Activated naive CD8-positive, alpha-beta T cell (primary cell): Measurements from ENCODE around the gene TMEM139.

Source experiments
- H3K27ac Mint-ChIP-seq: one replicate; pipeline ENCODE4 v1.8.0; 2021; ENCODE audit warnings: mixed read lengths
- H3K27me3 Mint-ChIP-seq: one replicate; pipeline ENCODE4 v1.8.0; 2021; ENCODE audit warnings: mixed read lengths
- H3K36me3 Mint-ChIP-seq: one replicate; pipeline ENCODE4 v1.8.0; 2021; ENCODE audit warnings: mixed read lengths
- H3K4me1 Mint-ChIP-seq: one replicate; pipeline ENCODE4 v1.8.0; 2021; ENCODE audit warnings: low read depth, mixed read lengths
- H3K4me3 Mint-ChIP-seq: one replicate; pipeline ENCODE4 v1.8.0; 2021; ENCODE audit warnings: mild to moderate bottlenecking, mixed read lengths
- H3K9me3 Mint-ChIP-seq: one replicate; pipeline ENCODE4 v1.8.0; 2021; ENCODE audit warnings: low read depth, mixed read lengths

Gene TMEM139

GRCh38 chr7:143284591-143285469, at the start of gene TMEM139:
TSS of gene TMEM139 (plus strand) at chr7:143284958. CDS start at chr7:143285958, 1,000 bp downstream.
- H3K9me3 Mint-ChIP-seq: no peaks in the 10 kb centered on the region
- H3K4me1 Mint-ChIP-seq: peaks cover 52% of the 10 kb centered on the region
- no peak within 1 kb of the TSS for H3K4me3 Mint-ChIP-seq
- H3K36me3 Mint-ChIP-seq: no peaks in the 10 kb centered on the region
- no peak within 1 kb of the TSS for H3K27ac Mint-ChIP-seq
- H3K27me3 Mint-ChIP-seq: no peaks in the 10 kb centered on the region

- H3K36me3 Mint-ChIP-seq: peaks cover 15% of the 10 kb centered on the region
- peaks cover 16% of the 10 kb centered on the region for H3K9me3 Mint-ChIP-seq
- no peak overlapping the region for H3K4me3 Mint-ChIP-seq
- H3K4me1 Mint-ChIP-seq: no peaks in the 10 kb centered on the region
- no peak overlapping the region for H3K27ac Mint-ChIP-seq
- H3K27me3 Mint-ChIP-seq: peaks cover 3% of the 10 kb centered on the region
Observed at GRCh38 chr7:143235561-143235960, 49.2 kb upstream of the TMEM139 start.

GRCh38 chr7:143236408-143236990, 48.3 kb upstream of the TMEM139 start:
- peaks cover 15% of the 10 kb centered on the region for H3K36me3 Mint-ChIP-seq
- no peak overlapping the region for H3K4me3 Mint-ChIP-seq
- H3K27ac Mint-ChIP-seq: no peak overlapping the region
- peaks cover 5% of the 10 kb centered on the region for H3K4me1 Mint-ChIP-seq
- peaks cover 16% of the 10 kb centered on the region for H3K9me3 Mint-ChIP-seq
- peaks cover 3% of the 10 kb centered on the region for H3K27me3 Mint-ChIP-seq

- peaks cover 16% of the 10 kb centered on the region for H3K9me3 Mint-ChIP-seq
- no peak overlapping the region for H3K4me3 Mint-ChIP-seq
- H3K27ac Mint-ChIP-seq: no peak overlapping the region
- peaks cover 3% of the 10 kb centered on the region for H3K27me3 Mint-ChIP-seq
- H3K4me1 Mint-ChIP-seq: peaks cover 5% of the 10 kb centered on the region
- H3K36me3 Mint-ChIP-seq: peaks cover 15% of the 10 kb centered on the region
Observed at GRCh38 chr7:143237366-143237765, 47.4 kb upstream of the TMEM139 start.

- Mint-ChIP-seq H3K9me3 (peaks cover 16% of the 10 kb centered on the region), H3K27me3 (peaks cover 3% of the 10 kb centered on the region), H3K4me3 (no peak overlapping the region), H3K4me1 (peaks cover 5% of the 10 kb centered on the region), H3K27ac (no peak overlapping the region), H3K36me3 (peaks cover 15% of the 10 kb centered on the region)
Observed at GRCh38 chr7:143238289-143238980, 46.3 kb upstream of the TMEM139 start.

GRCh38 chr7:143239813-143240212, 44.9 kb upstream of the TMEM139 start:
- Mint-ChIP-seq H3K27ac (no peak overlapping the region), H3K4me3 (no peak overlapping the region), H3K4me1 (peaks cover 17% of the 10 kb centered on the region), H3K27me3 (peaks cover 3% of the 10 kb centered on the region), H3K36me3 (peaks cover 15% of the 10 kb centered on the region), H3K9me3 (peaks cover 16% of the 10 kb centered on the region)

- H3K4me1 Mint-ChIP-seq: peaks cover 23% of the 10 kb centered on the region
- H3K27ac Mint-ChIP-seq: no peak overlapping the region
- peaks cover 3% of the 10 kb centered on the region for H3K27me3 Mint-ChIP-seq
- no peak overlapping the region for H3K4me3 Mint-ChIP-seq
- peaks cover 16% of the 10 kb centered on the region for H3K9me3 Mint-ChIP-seq
- peaks cover 12% of the 10 kb centered on the region for H3K36me3 Mint-ChIP-seq
Observed at GRCh38 chr7:143240291-143241168, 44.2 kb upstream of the TMEM139 start.

- Mint-ChIP-seq H3K4me3 (no peak overlapping the region), H3K36me3 (no peaks in the 10 kb centered on the region), H3K4me1 (peaks cover 41% of the 10 kb centered on the region), H3K27ac (no peak overlapping the region), H3K27me3 (no peaks in the 10 kb centered on the region), H3K9me3 (peaks cover 2% of the 10 kb centered on the region)
Observed at GRCh38 chr7:143242306-143242705, 42.5 kb upstream of the TMEM139 start.

- Mint-ChIP-seq H3K27me3 (no peaks in the 10 kb centered on the region), H3K36me3 (no peaks in the 10 kb centered on the region), H3K4me1 (peaks cover 47% of the 10 kb centered on the region), H3K27ac (no peak overlapping the region), H3K4me3 (no peak overlapping the region), H3K9me3 (no peaks in the 10 kb centered on the region)
Observed at GRCh38 chr7:143243111-143243510, 41.6 kb upstream of the TMEM139 start.

- peak overlapping the region; percentile 25 for H3K27ac Mint-ChIP-seq
- no peaks in the 10 kb centered on the region for H3K27me3 Mint-ChIP-seq
- H3K4me1 Mint-ChIP-seq: peaks cover 51% of the 10 kb centered on the region
- H3K4me3 Mint-ChIP-seq: no peak overlapping the region
- peaks cover 2% of the 10 kb centered on the region for H3K36me3 Mint-ChIP-seq
- no peaks in the 10 kb centered on the region for H3K9me3 Mint-ChIP-seq
Observed at GRCh38 chr7:143243614-143244013, 41.1 kb upstream of the TMEM139 start.

GRCh38 chr7:143244321-143244720, 40.4 kb upstream of the TMEM139 start:
- Mint-ChIP-seq H3K27me3 (no peaks in the 10 kb centered on the region), H3K4me3 (peak overlapping the region; percentile 30), H3K4me1 (peaks cover 58% of the 10 kb centered on the region), H3K36me3 (peaks cover 4% of the 10 kb centered on the region), H3K9me3 (no peaks in the 10 kb centered on the region), H3K27ac (peak overlapping the region; percentile 30)

GRCh38 chr7:143245123-143245522, 39.6 kb upstream of the TMEM139 start:
- H3K4me1 Mint-ChIP-seq: peaks cover 65% of the 10 kb centered on the region
- H3K27me3 Mint-ChIP-seq: no peaks in the 10 kb centered on the region
- H3K9me3 Mint-ChIP-seq: peaks cover 5% of the 10 kb centered on the region
- H3K36me3 Mint-ChIP-seq: peaks cover 4% of the 10 kb centered on the region
- H3K27ac Mint-ChIP-seq: peak overlapping the region; percentile 81
- peak overlapping the region; percentile 48 for H3K4me3 Mint-ChIP-seq

GRCh38 chr7:143247372-143247771, 37.4 kb upstream of the TMEM139 start:
- Mint-ChIP-seq H3K4me1 (peaks cover 82% of the 10 kb centered on the region), H3K36me3 (peaks cover 8% of the 10 kb centered on the region), H3K27ac (peak overlapping the region; percentile 80), H3K9me3 (peaks cover 5% of the 10 kb centered on the region), H3K4me3 (no peak overlapping the region), H3K27me3 (no peaks in the 10 kb centered on the region)

- peaks cover 86% of the 10 kb centered on the region for H3K4me1 Mint-ChIP-seq
- H3K9me3 Mint-ChIP-seq: peaks cover 8% of the 10 kb centered on the region
- peaks cover 10% of the 10 kb centered on the region for H3K36me3 Mint-ChIP-seq
- H3K4me3 Mint-ChIP-seq: no peak overlapping the region
- no peaks in the 10 kb centered on the region for H3K27me3 Mint-ChIP-seq
- peak overlapping the region; percentile 43 for H3K27ac Mint-ChIP-seq
Observed at GRCh38 chr7:143248761-143249354, 35.9 kb upstream of the TMEM139 start.
